Urothelium cell line (cell line): ENCODE data around the gene PARP3.
A peak's percentile ranks its signal among the peaks of the same experiment; 100 is the strongest.

Experiments
- DNase-seq: peaks from one replicate; pipeline ENCODE4 v3.0.0; 2011; ENCODE audit warnings: low spot score, mixed read lengths
- FAIRE-seq: peaks from 2 replicates; lab custom pipeline; 2011; peaks lifted over from hg19 to GRCh38; lab: Jason Lieb, UNC

Gene PARP3

GRCh38 chr3:51966016-51966415 is 23.9 kb downstream of the PARP3 start:
- no peak for FAIRE-seq
- no peak for DNase-seq

GRCh38 chr3:51966486-51966885 is 24.3 kb downstream of the PARP3 start:
- no peak for DNase-seq
- peak; percentile 37 for FAIRE-seq

DNA sequence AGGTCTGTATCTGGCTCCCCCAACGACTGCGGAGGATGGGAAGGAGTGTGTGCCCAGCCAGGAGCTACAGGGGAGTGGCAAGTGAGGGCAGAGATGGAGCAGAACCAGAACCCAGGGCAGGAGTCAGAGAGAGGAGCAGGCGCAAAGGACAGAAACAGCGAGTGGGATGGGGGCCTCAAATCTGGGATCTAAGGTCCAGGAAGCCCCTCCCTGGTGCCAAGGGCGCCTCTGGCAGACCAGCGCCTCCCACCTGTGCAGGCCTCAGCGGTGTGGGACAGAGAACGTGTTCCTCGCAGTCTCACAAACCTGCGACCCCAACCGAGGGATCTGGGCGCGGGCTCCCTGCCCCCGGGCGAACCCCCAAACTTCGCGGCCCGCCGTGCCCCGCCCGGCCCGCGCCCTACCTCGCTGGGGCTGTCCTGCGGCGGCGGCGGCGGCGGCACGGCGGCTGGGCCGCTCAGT is 24.8 kb downstream of the PARP3 start:
- no peak for DNase-seq
- FAIRE-seq = peak; percentile 66

DNA sequence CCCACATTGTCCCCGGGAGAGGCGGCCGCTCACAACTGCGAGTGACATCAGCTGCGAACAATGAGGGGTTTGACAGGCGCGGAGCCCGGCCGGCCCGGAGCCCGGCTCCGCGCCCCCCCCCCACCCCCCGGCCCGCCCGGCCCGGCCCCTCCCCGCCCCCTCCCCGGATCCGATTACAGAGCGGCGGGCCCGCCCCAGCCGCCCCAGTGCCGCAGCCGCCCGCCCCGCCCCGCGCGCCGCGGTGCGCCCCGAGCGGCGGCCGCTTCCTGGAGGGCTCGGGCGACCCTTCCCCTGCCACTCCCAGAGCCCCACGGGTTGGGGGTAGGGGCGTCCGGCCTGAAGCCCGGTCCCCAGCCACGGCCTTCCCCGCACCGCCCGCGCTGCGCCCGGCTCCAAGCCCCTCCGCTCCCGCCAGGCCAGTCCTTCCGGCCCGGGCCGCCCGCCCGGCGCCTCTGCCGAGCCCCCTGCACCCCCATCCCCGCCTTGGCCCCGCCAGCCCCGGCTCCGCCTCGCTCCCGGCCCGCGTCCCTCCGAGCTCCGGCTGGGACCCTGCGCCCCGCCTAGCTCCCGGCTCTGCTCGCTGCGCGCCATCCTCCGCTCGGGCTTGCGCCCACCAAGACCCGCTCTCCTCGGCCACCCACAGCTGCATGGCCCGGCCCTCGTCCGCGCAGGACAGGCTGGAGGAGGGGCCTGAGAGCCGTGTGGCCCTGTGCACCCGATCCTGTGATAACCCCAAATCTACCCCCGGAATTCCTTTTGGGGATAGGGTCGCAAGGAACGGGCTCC is 25.4 kb downstream of the PARP3 start, which contains the start of gene PCBP4:
PCBP4 (minus strand) TSS at position 71 of the 786 bp plus-strand sequence. CDS start 6,214 bp downstream, outside the sequence.
- DNase-seq (peak; percentile 83), FAIRE-seq (no peak)

DNA sequence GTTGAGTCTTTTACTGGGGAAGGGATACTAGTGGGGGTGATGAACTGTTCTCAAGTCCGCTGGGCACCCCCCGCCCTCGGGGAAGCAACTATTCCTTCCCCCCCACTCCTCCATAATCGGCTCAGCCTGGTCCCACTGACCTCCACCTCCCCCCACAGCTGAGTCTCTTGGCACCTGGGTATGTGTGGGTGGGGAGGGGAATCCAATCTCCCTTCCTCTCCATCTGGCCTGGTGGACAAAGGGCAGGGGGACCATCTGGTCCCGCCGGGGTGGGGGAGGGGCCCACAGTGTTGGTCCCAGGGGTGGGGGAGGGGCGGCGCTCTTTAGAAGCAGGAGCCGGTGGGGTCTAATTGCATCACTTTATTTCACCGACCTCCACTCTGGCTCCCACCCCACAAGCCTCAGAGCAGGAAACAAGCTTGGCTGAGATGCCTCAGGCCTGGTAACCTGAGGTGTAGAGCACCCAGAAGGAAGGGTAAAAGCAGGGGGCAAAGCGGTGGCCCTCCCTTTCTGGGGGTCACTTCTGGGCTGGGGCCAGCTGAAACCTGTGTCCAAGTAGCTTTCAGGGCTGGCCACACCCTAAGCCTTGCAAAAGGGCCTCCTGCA is 26.1 kb downstream of the PARP3 start:
- DNase-seq = no peak
- no peak for FAIRE-seq

DNA sequence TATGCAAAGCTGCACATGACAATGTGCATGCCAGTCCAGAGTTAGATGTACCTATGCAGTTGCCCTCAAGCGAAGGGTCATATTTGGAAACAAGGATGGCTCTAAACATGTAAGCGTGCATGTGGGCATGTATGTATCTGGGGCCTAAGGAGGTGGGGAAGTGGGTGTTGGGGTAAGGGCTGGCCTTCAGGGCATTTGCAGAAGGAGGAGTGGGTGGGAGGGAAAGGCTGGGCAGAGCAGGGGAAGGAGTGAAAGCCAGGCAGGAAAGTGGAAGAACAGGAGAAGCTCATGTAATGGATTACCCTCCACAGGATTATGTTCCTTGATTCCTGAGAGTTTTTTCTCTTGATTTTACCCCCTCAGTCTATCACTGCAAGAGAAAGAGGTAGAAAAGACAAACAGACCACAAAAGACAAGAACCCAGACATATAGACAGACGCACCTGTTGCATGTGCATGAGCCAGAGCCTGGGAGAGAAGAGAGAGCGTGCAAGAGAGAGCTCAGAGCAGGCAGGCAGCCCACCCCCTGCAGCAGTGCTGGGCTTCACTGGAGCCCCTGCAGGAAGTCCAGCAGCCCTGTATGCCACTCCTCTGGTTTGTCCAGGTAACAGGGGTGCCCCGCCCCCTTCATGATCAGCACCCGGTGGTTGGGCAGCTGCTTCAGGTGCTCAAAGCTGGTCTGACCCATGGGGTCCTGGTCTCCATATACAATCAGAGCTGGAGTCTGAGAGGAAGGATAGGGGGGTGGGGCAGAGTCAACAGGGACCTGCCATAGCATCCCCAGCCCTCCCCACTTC is 26.9 kb downstream of the PARP3 start:
- no peak for DNase-seq
- peak; percentile 42 for FAIRE-seq

GRCh38 chr3:51969841-51970240 is 27.7 kb downstream of the PARP3 start:
- FAIRE-seq (no peak), DNase-seq (no peak)

DNA sequence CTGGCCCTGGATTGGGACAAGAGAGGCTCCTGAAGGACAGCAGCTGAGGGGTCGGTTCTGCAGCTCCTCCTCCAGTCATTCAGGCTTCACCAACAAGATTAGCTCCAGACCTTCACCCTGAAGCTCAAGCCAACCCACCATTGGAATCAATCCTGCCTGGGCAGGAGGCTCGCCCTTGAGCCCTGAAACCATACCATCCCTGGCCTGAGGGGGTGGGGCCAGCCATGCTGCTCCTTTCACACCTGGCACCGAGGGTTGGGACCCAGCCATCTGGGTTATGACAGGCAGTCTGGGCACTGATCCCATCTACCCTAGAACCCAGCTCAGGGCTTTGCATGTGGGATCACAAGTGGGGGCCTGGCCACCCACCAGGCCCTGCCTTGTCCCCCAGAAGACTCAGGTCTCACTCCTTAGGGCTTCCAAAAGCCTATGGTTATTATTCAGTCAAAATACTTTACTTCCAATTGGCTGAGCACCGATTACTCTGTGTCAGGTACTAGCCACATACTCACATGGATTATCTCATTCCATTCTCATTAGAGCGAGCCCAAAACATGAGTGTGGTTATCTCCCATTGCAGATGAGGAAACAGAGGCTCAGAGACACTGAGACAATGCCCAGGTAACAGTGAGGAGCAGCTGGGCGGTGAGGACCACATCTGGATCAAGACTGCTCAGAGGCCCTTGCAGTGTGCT is 28.6 kb downstream of the PARP3 start:
- no peak for FAIRE-seq
- no peak for DNase-seq

DNA sequence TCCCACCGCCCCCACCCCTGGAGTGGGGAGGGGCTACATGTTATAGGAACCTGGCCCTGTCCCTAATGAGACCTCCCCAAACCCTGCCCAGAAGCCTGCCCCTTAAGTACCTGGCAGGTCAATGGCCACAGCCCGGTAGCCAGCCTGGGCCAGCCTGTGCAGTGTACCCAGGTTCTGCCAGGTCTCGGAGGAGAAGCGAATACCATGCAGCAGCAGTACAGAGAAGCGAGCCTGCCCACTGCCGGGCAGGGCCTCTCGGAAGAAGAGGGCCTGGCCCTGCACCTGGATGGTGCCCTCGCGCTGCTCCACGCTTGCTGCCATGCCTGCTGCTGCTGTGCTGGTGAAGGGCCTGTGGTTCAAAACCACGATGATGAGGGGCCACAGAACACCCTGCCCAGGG is 29.2 kb downstream of the PARP3 start:
- DNase-seq (no peak), FAIRE-seq (no peak)

DNA sequence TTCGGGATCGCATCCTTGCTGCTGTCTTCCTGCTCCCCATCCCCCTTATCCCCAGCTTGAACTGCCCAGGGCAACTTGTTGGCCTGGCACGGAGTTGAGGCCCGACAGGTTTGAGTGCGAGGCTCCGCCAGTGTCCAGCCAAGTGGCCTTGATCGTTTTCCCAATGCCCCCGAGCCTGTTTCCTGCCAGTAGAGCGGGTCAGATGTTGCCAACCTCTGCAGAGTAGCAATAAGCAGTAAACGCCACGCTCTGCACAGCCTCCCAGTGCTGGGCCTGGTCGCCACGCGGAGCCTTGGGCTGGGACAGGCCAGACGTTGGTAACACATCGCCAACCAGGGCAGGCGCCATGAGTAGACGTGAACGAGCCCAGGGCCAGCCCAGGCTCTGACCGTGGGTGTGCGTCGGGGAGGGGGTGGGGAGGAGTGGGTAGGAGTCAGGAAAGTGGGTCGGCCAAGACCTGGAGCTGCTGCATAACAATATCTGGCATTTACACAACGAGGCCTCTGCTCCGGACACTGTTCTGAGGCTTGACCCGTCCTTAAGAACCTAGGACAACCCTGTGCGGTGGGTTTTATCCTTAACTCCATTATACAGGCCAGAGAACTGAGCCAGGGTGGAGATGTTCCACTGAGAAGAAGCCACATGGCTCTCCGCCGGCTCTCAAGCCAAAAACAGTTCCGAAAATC is 32.3 kb downstream of the PARP3 start:
- FAIRE-seq = no peak
- no peak for DNase-seq

DNA sequence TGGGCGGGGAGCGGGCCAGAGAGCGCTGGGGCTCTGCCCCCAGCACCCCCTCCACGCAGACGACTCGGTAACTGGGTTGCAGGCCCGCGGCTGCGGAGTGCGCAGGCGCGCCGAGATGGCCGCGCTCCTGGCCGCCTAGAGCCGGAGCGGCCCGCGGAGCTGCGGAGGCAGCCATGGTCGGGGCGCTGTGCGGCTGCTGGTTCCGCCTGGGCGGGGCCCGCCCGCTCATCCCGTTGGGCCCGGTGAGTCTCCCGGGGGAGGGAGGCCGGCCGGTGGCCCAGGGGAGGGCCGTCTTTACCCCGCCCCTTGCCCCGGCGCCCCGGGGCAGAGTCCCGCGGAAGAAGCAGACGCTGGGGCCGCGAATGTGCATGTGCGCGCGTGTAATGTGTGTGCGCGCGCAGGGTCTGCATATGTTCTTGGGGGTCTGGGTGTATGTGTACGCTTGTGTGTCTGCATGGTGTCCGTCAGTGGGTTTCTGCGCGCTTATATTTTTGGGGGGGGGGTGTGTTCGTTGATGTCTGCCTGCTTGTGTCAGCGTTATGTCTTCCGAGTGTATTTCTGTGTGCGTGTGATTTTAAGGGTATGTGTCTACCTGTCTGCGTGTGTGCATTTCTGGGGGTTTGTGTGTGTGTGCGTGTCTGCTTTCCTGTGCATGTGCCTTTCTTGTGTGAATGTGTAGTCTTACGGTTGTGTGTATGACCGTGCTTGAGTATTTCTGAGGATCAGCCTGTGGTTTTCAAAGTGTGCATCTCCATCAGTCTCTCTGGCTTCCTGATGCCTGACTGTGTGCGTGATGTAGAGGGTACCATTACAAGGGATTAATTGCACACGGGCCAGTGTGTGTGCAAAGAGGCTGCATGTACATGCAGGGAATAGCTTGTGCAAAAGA is 33.0 kb downstream of the PARP3 start, which contains the start of gene ABHD14A:
ABHD14A (plus strand) TSS at position 102 of the 889 bp plus-strand sequence; CDS start at position 174, 72 bp downstream.
- peak; percentile 42 for FAIRE-seq
- DNase-seq = peak; percentile 88

DNA sequence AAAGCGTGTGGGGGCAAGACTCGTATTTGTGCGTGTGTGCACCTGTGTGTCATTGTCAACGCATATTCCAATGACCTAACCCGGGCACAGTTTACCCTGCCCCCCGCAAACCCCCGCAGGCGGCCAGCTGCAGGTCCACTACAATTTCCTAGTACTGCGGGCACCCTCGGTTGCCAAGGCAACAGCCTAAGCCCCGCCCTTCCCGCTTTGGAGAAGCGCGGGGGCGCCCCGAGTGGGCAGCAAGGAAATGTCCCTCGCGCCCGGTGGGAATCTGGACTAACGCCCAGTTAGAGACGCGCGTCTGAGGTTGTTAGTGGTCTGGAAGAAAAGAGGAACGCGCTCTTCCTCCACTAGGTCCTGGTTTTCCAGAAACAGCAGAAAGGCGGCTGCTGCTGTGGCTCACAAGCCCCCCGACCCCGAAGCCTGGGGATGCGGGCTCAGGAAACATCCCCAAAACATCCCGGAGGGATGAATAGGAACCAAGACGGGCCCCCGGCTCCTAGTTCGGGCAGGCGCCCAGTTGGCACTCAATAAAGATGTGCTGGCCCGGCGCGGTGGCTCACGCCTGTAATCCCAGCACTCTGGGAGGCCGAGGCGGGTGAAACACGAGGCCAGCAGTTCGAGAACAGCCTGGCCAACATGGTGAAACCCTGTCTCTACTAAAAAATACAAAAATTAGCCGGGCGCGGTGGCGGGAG is 33.8 kb downstream of the PARP3 start:
- DNase-seq (peak; percentile 81), FAIRE-seq (no peak)

GRCh38 chr3:51977446-51978142 is 35.4 kb downstream of the PARP3 start:
- FAIRE-seq (no peak), DNase-seq (no peak)

DNA sequence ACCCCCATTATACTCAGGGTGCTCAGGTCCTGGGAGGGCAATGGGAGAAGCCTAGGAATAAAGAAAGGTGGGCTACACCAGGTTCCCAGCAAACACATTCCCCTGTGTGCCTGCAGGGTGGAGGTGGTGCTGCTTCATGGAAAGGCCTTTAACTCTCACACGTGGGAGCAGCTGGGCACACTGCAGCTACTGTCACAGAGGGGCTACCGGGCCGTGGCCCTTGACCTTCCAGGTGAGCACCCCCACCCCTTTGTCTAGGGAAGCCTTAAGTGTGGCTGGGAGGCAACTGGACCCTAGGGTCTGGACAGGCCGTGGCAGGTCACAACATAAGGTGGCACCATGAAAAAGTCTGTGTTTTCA is 36.0 kb downstream of the PARP3 start:
- DNase-seq = no peak
- FAIRE-seq = no peak

DNA sequence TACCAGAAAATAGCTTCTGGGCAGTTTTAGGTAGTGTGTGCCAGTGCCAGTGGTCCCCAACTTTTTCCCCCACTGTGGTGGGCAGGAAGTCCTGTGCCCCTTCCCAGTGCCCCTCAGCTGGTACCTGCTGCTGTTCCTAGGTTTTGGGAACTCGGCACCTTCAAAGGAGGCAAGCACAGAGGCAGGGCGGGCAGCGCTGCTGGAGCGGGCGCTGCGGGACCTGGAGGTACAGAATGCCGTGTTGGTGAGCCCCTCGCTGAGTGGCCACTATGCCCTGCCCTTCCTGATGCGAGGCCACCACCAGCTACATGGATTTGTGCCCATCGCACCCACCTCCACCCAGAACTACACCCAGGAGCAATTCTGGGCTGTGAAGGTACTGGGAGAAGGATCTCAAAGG is 38.1 kb downstream of the PARP3 start:
- DNase-seq = no peak
- no peak for FAIRE-seq

DNA sequence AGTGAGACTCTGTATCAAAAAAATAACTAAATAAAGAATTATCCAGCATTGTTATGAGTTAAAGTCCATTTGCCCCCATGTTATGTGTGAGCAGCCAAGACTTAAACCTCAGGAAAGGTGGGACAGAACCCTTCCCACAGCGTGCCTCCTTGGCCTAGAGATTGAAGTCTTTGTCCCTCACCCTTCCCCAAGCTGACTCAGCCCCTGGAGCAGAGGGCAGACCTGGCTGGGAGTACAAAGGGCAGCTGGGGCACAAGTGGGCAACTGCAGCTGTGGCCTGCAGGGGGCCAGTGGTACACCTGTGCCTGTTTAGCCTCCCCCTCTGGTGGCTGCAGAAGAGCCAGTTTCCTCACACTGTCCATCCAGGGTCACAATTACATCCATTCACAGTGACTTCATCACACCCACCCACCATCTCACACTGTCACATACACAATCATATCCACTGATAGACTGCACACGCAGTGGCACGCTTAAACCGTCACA is 40.2 kb downstream of the PARP3 start:
- DNase-seq (peak; percentile 86), FAIRE-seq (peak; percentile 80)

GRCh38 chr3:51982838-51983577 is 40.8 kb downstream of the PARP3 start, which contains the start of gene ACY1:
Gene ACY1 (plus strand): TSS chr3:51983535. CDS start chr3:51984065, 530 bp downstream.
- peak; percentile 58 for FAIRE-seq
- DNase-seq = peak; percentile 92
